ENCODE measurements around the gene SETD1B.

GRCh38 chr12:121860257-121860656 is 56.4 kb downstream of the SETD1B start:
- TF ChIP-seq CTCF (conservative IDR thresholded peaks at IDR 0.05; ENCODE audit: low read length) (no peak), EZH2phosphoT487 (IDR thresholded peaks at IDR 0.05; ENCODE audit: borderline replicate concordance) (no peak)
